HCT116 (cell line): ENCODE data around the gene USP27X. TPM values are rescaled to one million over a fixed set of nuclear protein-coding genes. Genes with fewer than 3 reads are reported as not detected.

Experiments
- ATAC-seq: fragments of 200-7000 bp; cut with Tn5 transposase; 2 replicates; pipeline ENCODE4 v1.9.1; 2020; ENCODE audit warnings: mild to moderate bottlenecking, moderate library complexity
- BruUV-seq: library from RNA; stranded (reverse); fragments of 400-500 nt; replicated peaks from 2 replicates; lab custom pipeline; 2021; lab: Mats Ljungman, UMichigan
- CTCF ChIA-PET: fragments of 300-600 bp; sonication (Branson Sonifier 250); formaldehyde crosslinking; loops from one replicate; lab custom pipeline; 2021; ENCODE audit warnings: antibody characterized with exemption; lab: Charles Lee
- POLR2A ChIA-PET: fragments of 300-600, 350-600 bp; sonication (Branson Sonifier 250); formaldehyde crosslinking; loops from one replicate; lab custom pipeline; 2021; ENCODE audit warnings: antibody characterized with exemption; lab: Charles Lee
- RAD21 ChIA-PET, 2 experiments: fragments of 300-600 bp; sonication (Branson Sonifier 250); formaldehyde crosslinking; loops; one replicate each; lab custom pipeline; 2023; ENCODE audit warnings: low total read pairs in 2 of 2; ENCODE audit not compliant: uncharacterized antibody in 2 of 2, unreplicated experiment in 2 of 2, low non-redundant PET in 1 of 2; lab: Charles Lee
- DNase-seq: peaks from one replicate; pipeline ENCODE4 v3.0.0-alpha.2; 2010; ENCODE audit warnings: low read depth, low spot score
- H2AFZ ChIP-seq: fragments of 200-600 bp; shearing (Covaris generic), sonication (generic); 2 replicates; pipeline ENCODE4 v1.6.1; 2017; ENCODE audit warnings: low read depth, mixed run types, mixed read lengths, antibody characterized with exemption, low read length; ENCODE audit not compliant: poor library complexity, severe bottlenecking
- H3K27ac ChIP-seq: 2 replicates; pipeline ENCODE4 v1.5.1; 2012; ENCODE audit warnings: low read depth, low read length
- H3K27me3 ChIP-seq: fragments of 200-600 bp; sonication (generic); 2 replicates; pipeline ENCODE4 v1.6.1; 2016; ENCODE audit warnings: mixed run types, low read length, mixed read lengths; ENCODE audit not compliant: insufficient read depth
- H3K36me3 ChIP-seq, 2 experiments: fragments of 200-500 bp in 1 of 2; fragments of 200-600 bp in 1 of 2; sonication (Bioruptor generic) in 1 of 2; sonication (generic) in 1 of 2; 2 replicates each; pipeline versions ENCODE4 v1.5.1 to v1.6.1; 2014 to 2016; ENCODE audit warnings: low read length in 2 of 2, inconsistent platforms in 1 of 2, mixed read lengths in 1 of 2, mixed run types in 1 of 2; ENCODE audit not compliant: insufficient read depth in 2 of 2, control insufficient read depth in 1 of 2
- H3K4me1 ChIP-seq, 2 experiments: fragments of 200-600 bp in 1 of 2; sonication (generic) in 1 of 2; 2 replicates each; pipeline versions ENCODE4 v1.5.1 to v1.6.1; 2012 to 2017; ENCODE audit warnings: low read length in 2 of 2, inconsistent platforms in 1 of 2, mild to moderate bottlenecking in 1 of 2, mixed read lengths in 1 of 2, mixed run types in 1 of 2, moderate library complexity in 1 of 2; ENCODE audit not compliant: insufficient read depth in 2 of 2, control insufficient read depth in 1 of 2
- H3K4me2 ChIP-seq: fragments of 200-600 bp; sonication (generic); 2 replicates; pipeline ENCODE4 v1.6.1; 2017; ENCODE audit warnings: mixed run types, low read length, mixed read lengths
- H3K4me3 ChIP-seq, 2 experiments: fragments of 200-600 bp in 1 of 2; sonication (generic) in 1 of 2; replicated peaks in 1 of 2; 2 replicates each; pipeline ENCODE4 v1.5.1; 2011 to 2016; ENCODE audit warnings: low read length in 2 of 2, control low read depth in 1 of 2, low read depth in 1 of 2, mild to moderate bottlenecking in 1 of 2, mixed read lengths in 1 of 2, mixed run types in 1 of 2
- H3K79me2 ChIP-seq: fragments of 200-600 bp; sonication (generic); 2 replicates; pipeline ENCODE4 v1.6.1; 2017; ENCODE audit warnings: mild to moderate bottlenecking, mixed run types, low read length, moderate library complexity, mixed read lengths; ENCODE audit not compliant: insufficient read depth
- H3K9ac ChIP-seq: fragments of 200-600 bp; sonication (generic); 2 replicates; pipeline ENCODE4 v1.6.1; 2016; ENCODE audit warnings: low read length, mixed read lengths
- H3K9me2 ChIP-seq: fragments of 200-600 bp; sonication (generic), shearing (Covaris generic); 2 replicates; pipeline ENCODE4 v1.6.1; 2017; ENCODE audit warnings: mixed run types, mild to moderate bottlenecking, moderate library complexity; ENCODE audit not compliant: insufficient read depth
- H3K9me3 ChIP-seq, 2 experiments: fragments of 200-500 bp in 1 of 2; fragments of 200-600 bp in 1 of 2; sonication (Bioruptor generic) in 1 of 2; sonication (generic) in 1 of 2; 2 replicates each; pipeline ENCODE4 v1.6.1; 2014 to 2017; ENCODE audit warnings: low read length in 2 of 2, mixed read lengths in 2 of 2, inconsistent platforms in 1 of 2, low read depth in 1 of 2, mild to moderate bottlenecking in 1 of 2, mixed run types in 1 of 2, moderate library complexity in 1 of 2; ENCODE audit not compliant: control insufficient read depth in 1 of 2, insufficient read depth in 1 of 2
- H4K20me1 ChIP-seq: fragments of 200-600 bp; sonication (generic), shearing (Covaris generic); 2 replicates; pipeline ENCODE4 v1.6.1; 2017; ENCODE audit warnings: mixed run types, mild to moderate bottlenecking, moderate library complexity; ENCODE audit not compliant: insufficient read depth
- CEBPB ChIP-seq: IDR thresholded peaks from 2 replicates; pipeline ENCODE4 v1.6.1; 2012; ENCODE audit warnings: low read depth
- EGR1 ChIP-seq: IDR thresholded peaks from 2 replicates; pipeline ENCODE4 v1.6.1; 2012; ENCODE audit warnings: low read depth
- ELF1 ChIP-seq: IDR thresholded peaks from 2 replicates; pipeline ENCODE4 v1.6.1; 2012; ENCODE audit warnings: low read depth, borderline replicate concordance
- FOSL1 ChIP-seq: IDR thresholded peaks from 2 replicates; pipeline ENCODE4 v1.6.1; 2012; ENCODE audit warnings: low read depth
- POLR2A ChIP-seq: IDR thresholded peaks from 2 replicates; pipeline ENCODE4 v1.7.0; 2011; ENCODE audit warnings: borderline replicate concordance; ENCODE audit not compliant: insufficient read depth, insufficient read length; ENCODE audit errors: extremely low read depth
- RAD21 ChIP-seq: IDR thresholded peaks from 2 replicates; pipeline ENCODE4 v1.6.1; 2012; ENCODE audit warnings: low read depth, mild to moderate bottlenecking
- SIN3A ChIP-seq: IDR thresholded peaks from 2 replicates; pipeline ENCODE4 v1.6.1; 2012; ENCODE audit warnings: low read depth
- SP1 ChIP-seq: IDR thresholded peaks from 2 replicates; pipeline ENCODE4 v1.6.1; 2012; ENCODE audit warnings: low read depth
- YY1 ChIP-seq: IDR thresholded peaks from 2 replicates; pipeline ENCODE4 v1.6.1; 2011; ENCODE audit warnings: low read length, low read depth, moderate library complexity, mild to moderate bottlenecking; ENCODE audit not compliant: insufficient replicate concordance; ENCODE audit errors: extremely low read depth
- intact Hi-C: fragments of 100-400 bp; cut with micrococcal nuclease; formaldehyde crosslinking; loops from 2 replicates; pipeline ENCODE4 v1.10.0; 2022
- total RNA-seq: library from RNA; stranded (reverse); gene quantifications from one replicate; pipeline ENCODE4 v1.2.1, GENCODE V29; 2021; ENCODE audit not compliant: unreplicated experiment
- TF ChIP-seq, protein P1 (sequence below): IDR thresholded peaks from 2 replicates; pipeline ENCODE4 v1.6.1; 2012
- TF ChIP-seq, protein P2 (sequence below), 3 experiments: fragments of 200-600 bp in 1 of 3; sonication (generic) in 1 of 3; IDR thresholded peaks in 2 of 3; conservative IDR thresholded peaks in 1 of 3; 2 replicates each; pipeline ENCODE4 v1.5.1; 2012 to 2017; ENCODE audit warnings: low read depth in 2 of 3, low read length in 2 of 3, antibody characterized with exemption in 1 of 3, borderline replicate concordance in 1 of 3, control low read depth in 1 of 3, mild to moderate bottlenecking in 1 of 3, mixed read lengths in 1 of 3, mixed run types in 1 of 3, moderate library complexity in 1 of 3; ENCODE audit not compliant: insufficient read depth in 1 of 3
- TF ChIP-seq, protein P3 (sequence below): IDR thresholded peaks from 2 replicates; pipeline ENCODE4 v1.6.1; 2012

The USP27X gene
- total RNA-seq, 1 experiment from 2014 or later, result 3.5 TPM

DNA sequence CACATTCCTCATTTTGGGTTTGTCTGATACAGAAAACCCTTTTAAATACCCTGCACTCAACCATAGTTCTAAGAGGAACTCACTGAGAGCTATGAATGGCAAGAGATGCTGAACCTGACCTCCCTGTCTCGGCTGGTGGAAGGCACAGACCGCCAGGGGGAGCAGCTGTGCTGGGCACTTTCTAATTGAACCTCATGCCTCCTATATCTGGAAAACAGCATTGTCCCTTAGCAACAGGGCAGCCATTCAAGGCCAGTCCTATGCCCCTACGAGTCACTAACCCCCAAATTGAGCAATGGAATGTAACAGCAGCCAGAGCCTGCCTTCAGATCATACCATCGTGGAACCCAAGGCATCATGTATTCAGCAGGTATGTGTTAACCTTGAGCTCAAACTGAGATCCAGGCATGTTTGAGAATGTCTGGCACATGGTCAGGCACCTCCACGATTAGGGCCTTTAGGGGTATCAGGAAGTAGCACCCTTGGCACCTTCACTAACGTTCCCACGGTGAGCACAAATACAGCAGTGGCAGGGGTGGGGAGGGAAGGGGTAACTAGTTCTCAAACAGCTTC, 5.1 kb downstream of the USP27X start:
- H3K36me3 ChIP-seq, result no peaks in the 10 kb centered on the region
- ATAC-seq (peak; percentile 58), DNase-seq (peak; percentile 26)
- H3K9me3 ChIP-seq, result no peaks in the 10 kb centered on the region
- TF ChIP-seq POLR2A (no peak), YY1 (no peak), EGR1 (no peak), RAD21 (peak; percentile 50), FOSL1 (no peak), CEBPB (no peak), SP1 (no peak), SIN3A (no peak), ELF1 (no peak)
- TF ChIP-seq, protein P1, sequence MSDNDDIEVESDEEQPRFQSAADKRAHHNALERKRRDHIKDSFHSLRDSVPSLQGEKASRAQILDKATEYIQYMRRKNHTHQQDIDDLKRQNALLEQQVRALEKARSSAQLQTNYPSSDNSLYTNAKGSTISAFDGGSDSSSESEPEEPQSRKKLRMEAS, result no peak
- TF ChIP-seq, protein P2, sequence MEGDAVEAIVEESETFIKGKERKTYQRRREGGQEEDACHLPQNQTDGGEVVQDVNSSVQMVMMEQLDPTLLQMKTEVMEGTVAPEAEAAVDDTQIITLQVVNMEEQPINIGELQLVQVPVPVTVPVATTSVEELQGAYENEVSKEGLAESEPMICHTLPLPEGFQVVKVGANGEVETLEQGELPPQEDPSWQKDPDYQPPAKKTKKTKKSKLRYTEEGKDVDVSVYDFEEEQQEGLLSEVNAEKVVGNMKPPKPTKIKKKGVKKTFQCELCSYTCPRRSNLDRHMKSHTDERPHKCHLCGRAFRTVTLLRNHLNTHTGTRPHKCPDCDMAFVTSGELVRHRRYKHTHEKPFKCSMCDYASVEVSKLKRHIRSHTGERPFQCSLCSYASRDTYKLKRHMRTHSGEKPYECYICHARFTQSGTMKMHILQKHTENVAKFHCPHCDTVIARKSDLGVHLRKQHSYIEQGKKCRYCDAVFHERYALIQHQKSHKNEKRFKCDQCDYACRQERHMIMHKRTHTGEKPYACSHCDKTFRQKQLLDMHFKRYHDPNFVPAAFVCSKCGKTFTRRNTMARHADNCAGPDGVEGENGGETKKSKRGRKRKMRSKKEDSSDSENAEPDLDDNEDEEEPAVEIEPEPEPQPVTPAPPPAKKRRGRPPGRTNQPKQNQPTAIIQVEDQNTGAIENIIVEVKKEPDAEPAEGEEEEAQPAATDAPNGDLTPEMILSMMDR (IDR thresholded peaks at IDR 0.05 in 2 of 3, conservative IDR thresholded peaks at IDR 0.05 in 1 of 3; ENCODE audit: borderline replicate concordance in 1 of 3, insufficient read depth in 1 of 3, low read depth in 2 of 3, low read length in 2 of 3), result peak; percentile 43 to 82 (median 72); a peak in 5 of 6 replicates
- TF ChIP-seq, protein P3, sequence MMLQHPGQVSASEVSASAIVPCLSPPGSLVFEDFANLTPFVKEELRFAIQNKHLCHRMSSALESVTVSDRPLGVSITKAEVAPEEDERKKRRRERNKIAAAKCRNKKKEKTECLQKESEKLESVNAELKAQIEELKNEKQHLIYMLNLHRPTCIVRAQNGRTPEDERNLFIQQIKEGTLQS, result no peak
- peaks cover 4 to 11% of the 10 kb centered on the region in 2 experiments; a peak in 2 of 4 replicates for H3K4me1 ChIP-seq
- H3K4me2 ChIP-seq, result no peak overlapping the region
- CTCF ChIA-PET, result interaction anchor here (0.6 to 1.8 kb wide), 11 partner anchors 9 to 1253 kb away, joined by 3 to 7 read pairs (median 4); partner anchors contain the start of gene CLCN5
- intact Hi-C loops, result loop anchor here (1.0 kb wide), 1 partner anchor 197 kb away; no protein-coding TSS in a partner anchor
- H4K20me1 ChIP-seq, result no peaks in the 10 kb centered on the region
- H3K79me2 ChIP-seq, result no peaks in the 10 kb centered on the region
- BruUV-seq, result no TSS peak
- no peak overlapping the region for H3K4me3 ChIP-seq
- POLR2A ChIA-PET, result interaction anchor here (1.0 kb wide), 1 partner anchor 216 kb away, joined by 3 read pairs; no protein-coding TSS in a partner anchor
- H2AFZ ChIP-seq, result no peak overlapping the region
- H3K27ac ChIP-seq, result no peak overlapping the region
- RAD21 ChIA-PET, result no interaction called here
- H3K9ac ChIP-seq, result no peak overlapping the region
- no peaks in the 10 kb centered on the region for H3K27me3 ChIP-seq
- no peaks in the 10 kb centered on the region for H3K9me2 ChIP-seq
